Measurements from ENCODE around the gene ELAC2. TPM values are rescaled to one million over a fixed set of nuclear protein-coding genes. Genes with fewer than 3 reads are reported as not detected.

The ELAC2 gene
- polyA plus RNA-seq, 1 donor (not counting 4 experiments of a cell fraction or from before 2014, with no cell fraction given) = 78.7 TPM

GRCh38 chr17:12964840-12965239 is 53.0 kb downstream of the ELAC2 start:
- Histone ChIP-seq H3K4me2 (ENCODE audit: control insufficient read depth, extremely low read depth, insufficient read depth, low read depth, low read length) (no peak overlapping the region), H3K9me1 (ENCODE audit: control insufficient read depth, extremely low read depth, insufficient read depth, low read length) (no peaks in the 10 kb centered on the region), H3K79me2 (ENCODE audit: control insufficient read depth, insufficient read depth, low read length) (no peaks in the 10 kb centered on the region), H2AFZ (ENCODE audit: control insufficient read depth, low read length) (no peak overlapping the region), H3K9ac (ENCODE audit: control insufficient read depth, extremely low read depth, insufficient read depth, low read length) (no peak overlapping the region), H3K4me1 (ENCODE audit: control insufficient read depth, extremely low read depth, insufficient read depth, low read length) (no peaks in the 10 kb centered on the region), H3K27me3 (ENCODE audit: control insufficient read depth, extremely low read depth, insufficient read depth, low read length) (no peaks in the 10 kb centered on the region), H3K36me3 (ENCODE audit: control insufficient read depth in 2 of 2, extremely low read depth in 1 of 2, insufficient read depth in 2 of 2, low read length in 2 of 2) (no peaks in the 10 kb centered on the region), H3K27ac (ENCODE audit: control insufficient read depth, insufficient read depth, low read length) (no peak overlapping the region), H3K4me3 (ENCODE audit: control insufficient read depth in 2 of 3, extremely low read depth in 1 of 3, insufficient read depth in 2 of 3, low read depth in 1 of 3, low read length in 3 of 3) (no peak overlapping the region), H3K9me3 (ENCODE audit: control insufficient read depth, low read depth, low read length) (no peaks in the 10 kb centered on the region), H4K20me1 (ENCODE audit: control insufficient read depth, extremely low read depth, insufficient read depth, low read length) (no peaks in the 10 kb centered on the region)
- FAIRE-seq = no peak
- no peak for TF ChIP-seq EZH2 (IDR thresholded peaks at IDR 0.05; ENCODE audit: low read length)
- no peak for TF ChIP-seq CTCF (optimal IDR thresholded peaks at IDR 0.05 in 1 of 3, IDR thresholded peaks at IDR 0.05 in 1 of 3, conservative IDR thresholded peaks at IDR 0.05 in 1 of 3; ENCODE audit: extremely low read depth in 1 of 3, insufficient read depth in 2 of 3, low read length in 3 of 3)
- dilution Hi-C loops (cut with MboI; ENCODE audit: extremely low pct_ligation_motif_present, low sequenced_read_pairs) = loop anchor here (25.0 kb wide), 1 partner anchor 778 kb away; no protein-coding TSS in a partner anchor
- no peak for DNase-seq (ENCODE audit: low read depth, low spot score)

DNA sequence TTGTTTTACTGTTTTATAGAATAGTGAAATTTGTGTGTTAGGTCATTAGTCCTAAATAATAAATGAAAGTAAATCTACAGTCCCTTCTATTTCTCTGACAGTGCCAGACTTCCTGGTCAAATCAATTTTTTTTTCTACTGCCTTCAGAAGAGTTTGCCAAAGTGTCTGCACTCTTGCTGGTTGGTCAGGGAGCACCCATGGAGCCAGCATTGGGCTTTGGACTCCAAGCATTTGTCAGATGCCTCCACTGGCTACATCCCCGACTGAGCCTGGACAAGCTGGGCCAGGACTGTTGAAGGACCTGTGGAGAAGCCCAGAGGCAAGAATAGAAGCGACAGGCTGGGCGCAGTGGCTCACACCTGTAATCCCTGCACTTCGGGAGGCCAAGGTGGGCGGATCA is 53.7 kb downstream of the ELAC2 start:
- no peaks in the 10 kb centered on the region for H3K4me1 ChIP-seq (ENCODE audit: control insufficient read depth, extremely low read depth, insufficient read depth, low read length)
- H3K9me3 ChIP-seq (ENCODE audit: control insufficient read depth, low read depth, low read length) = no peaks in the 10 kb centered on the region
- no peak overlapping the region for H3K4me2 ChIP-seq (ENCODE audit: control insufficient read depth, extremely low read depth, insufficient read depth, low read depth, low read length)
- DNase-seq (ENCODE audit: low read depth, low spot score) (no peak), FAIRE-seq (no peak)
- H3K27ac ChIP-seq (ENCODE audit: control insufficient read depth, insufficient read depth, low read length) = no peak overlapping the region
- H3K79me2 ChIP-seq (ENCODE audit: control insufficient read depth, insufficient read depth, low read length) = no peaks in the 10 kb centered on the region
- no peaks in the 10 kb centered on the region for H3K27me3 ChIP-seq (ENCODE audit: control insufficient read depth, extremely low read depth, insufficient read depth, low read length)
- no peak overlapping the region for H3K4me3 ChIP-seq (ENCODE audit: control insufficient read depth in 2 of 3, extremely low read depth in 1 of 3, insufficient read depth in 2 of 3, low read depth in 1 of 3, low read length in 3 of 3)
- no peak for TF ChIP-seq CTCF (optimal IDR thresholded peaks at IDR 0.05 in 1 of 3, IDR thresholded peaks at IDR 0.05 in 1 of 3, conservative IDR thresholded peaks at IDR 0.05 in 1 of 3; ENCODE audit: extremely low read depth in 1 of 3, insufficient read depth in 2 of 3, low read length in 3 of 3)
- no peak for TF ChIP-seq EZH2 (IDR thresholded peaks at IDR 0.05; ENCODE audit: low read length)
- no peak overlapping the region for H2AFZ ChIP-seq (ENCODE audit: control insufficient read depth, low read length)
- no peaks in the 10 kb centered on the region for H3K36me3 ChIP-seq (ENCODE audit: control insufficient read depth in 2 of 2, extremely low read depth in 1 of 2, insufficient read depth in 2 of 2, low read length in 2 of 2)
- H4K20me1 ChIP-seq (ENCODE audit: control insufficient read depth, extremely low read depth, insufficient read depth, low read length) = no peaks in the 10 kb centered on the region
- H3K9ac ChIP-seq (ENCODE audit: control insufficient read depth, extremely low read depth, insufficient read depth, low read length) = no peak overlapping the region
- no peaks in the 10 kb centered on the region for H3K9me1 ChIP-seq (ENCODE audit: control insufficient read depth, extremely low read depth, insufficient read depth, low read length)
- dilution Hi-C loops (cut with MboI; ENCODE audit: extremely low pct_ligation_motif_present, low sequenced_read_pairs) = loop anchor here (25.0 kb wide), 1 partner anchor 777 kb away; no protein-coding TSS in a partner anchor
